Activated CD8-positive, alpha-beta memory T cell treated with anti-CD3 and anti-CD28 coated beads for 48 hours (primary cell): ENCODE results near the gene TRIM61.
"Not testable (repeated sequence)": the region's sequence is repeated elsewhere in the genome, so short reads cannot be mapped to it uniquely, and the experiment has no call there.

Experiments
- DNase-seq, 3 experiments: peaks; one replicate each; pipeline ENCODE4 v3.0.0-alpha.2; 2020; ENCODE audit warnings: low read depth in 2 of 3, low spot score in 2 of 3

Gene TRIM61

GRCh38 chr4:164959421-164959820 lies 18.0 kb downstream of the TRIM61 start:
- not testable (repeated sequence) for DNase-seq

- DNase-seq, result peak; percentile 51 to 62 (median 58)
Observed at GRCh38 chr4:164956766-164957643, 20.5 kb downstream of the TRIM61 start.

GRCh38 chr4:164955107-164955805 lies 22.2 kb downstream of the TRIM61 start:
- DNase-seq, result no peak

GRCh38 chr4:164952551-164952950 lies 24.9 kb downstream of the TRIM61 start:
- no peak for DNase-seq

- DNase-seq, result no peak
Observed at GRCh38 chr4:164949448-164950143, 27.9 kb downstream of the TRIM61 start.

GRCh38 chr4:164948975-164949374 lies 28.5 kb downstream of the TRIM61 start:
- DNase-seq, result no peak

- DNase-seq, result not testable (repeated sequence)
Observed at GRCh38 chr4:164948006-164948405, 29.5 kb downstream of the TRIM61 start.

GRCh38 chr4:164946810-164947209 lies 30.6 kb downstream of the TRIM61 start:
- no peak for DNase-seq

GRCh38 chr4:164945146-164945545 lies 32.3 kb downstream of the TRIM61 start:
- no peak for DNase-seq

- DNase-seq, result no peak
Observed at GRCh38 chr4:164943192-164943591, 34.3 kb downstream of the TRIM61 start.

GRCh38 chr4:164937576-164938270 lies 39.7 kb downstream of the TRIM61 start:
- no peak for DNase-seq

GRCh38 chr4:164935865-164936606 lies 41.4 kb downstream of the TRIM61 start:
- not testable (repeated sequence) for DNase-seq

GRCh38 chr4:164935363-164935762 lies 42.1 kb downstream of the TRIM61 start:
- no peak for DNase-seq

GRCh38 chr4:164933244-164933643 lies 44.2 kb downstream of the TRIM61 start:
- no peak for DNase-seq

- no peak for DNase-seq
Observed at GRCh38 chr4:164931551-164932324, 45.7 kb downstream of the TRIM61 start.

GRCh38 chr4:164930647-164931046 lies 46.8 kb downstream of the TRIM61 start:
- no peak for DNase-seq

GRCh38 chr4:164927101-164927500 lies 50.4 kb downstream of the TRIM61 start:
- not testable (repeated sequence) for DNase-seq

GRCh38 chr4:164926301-164926700 lies 51.2 kb downstream of the TRIM61 start:
- no peak for DNase-seq

- no peak for DNase-seq
Observed at GRCh38 chr4:164924670-164925238, 52.7 kb downstream of the TRIM61 start.
